Ascending aorta (tissue), 2 donors: ENCODE data around the gene C1S. TPM values are rescaled to one million over a fixed set of nuclear protein-coding genes. Genes with fewer than 3 reads are reported as not detected.
A peak's percentile ranks its signal among the peaks of the same experiment; 100 is the strongest.

Experiments
- DNase-seq, 2 donors: peaks; one replicate each; pipeline ENCODE4 v3.0.0-alpha.2; 2019; ENCODE audit warnings: low spot score in 2 of 2
- H3K27ac ChIP-seq, 2 donors: fragments of 200-600 bp; sonication (generic); one replicate each; pipeline ENCODE4 v1.5.1; 2016 to 2017; ENCODE audit warnings: mild to moderate bottlenecking in 1 of 2
- H3K27me3 ChIP-seq: fragments of 200-600 bp; sonication (generic); one replicate; pipeline ENCODE4 v1.5.1; 2017
- H3K36me3 ChIP-seq, 2 donors: fragments of 200-600 bp; sonication (generic); one replicate each; pipeline ENCODE4 v1.5.1; 2016
- H3K4me1 ChIP-seq, 2 donors: fragments of 200-600 bp; sonication (generic); one replicate each; pipeline ENCODE4 v1.5.1; 2016 to 2017; ENCODE audit warnings: mild to moderate bottlenecking in 1 of 2
- H3K4me3 ChIP-seq, 2 donors: fragments of 200-600 bp; sonication (generic); one replicate each; pipeline ENCODE4 v1.5.1; 2016 to 2017; ENCODE audit warnings: mild to moderate bottlenecking in 1 of 2
- H3K9me3 ChIP-seq, 2 donors: fragments of 200-600 bp; sonication (generic); one replicate each; pipeline ENCODE4 v1.5.1; 2016
- CTCF ChIP-seq, 3 experiments: fragments of 200-600 bp in 2 of 3; fragments of 450-650 bp in 1 of 3; sonication (generic) in 2 of 3; IDR thresholded peaks; one replicate each; pipeline ENCODE4 v1.5.1; 2016 to 2019; ENCODE audit warnings: antibody characterized with exemption in 3 of 3, mild to moderate bottlenecking in 1 of 3, moderate library complexity in 1 of 3
- intact Hi-C: fragments of 100-400 bp; cut with DNase I; formaldehyde crosslinking; loops from one replicate; pipeline ENCODE4 v1.15.1; 2023
- total RNA-seq: library from RNA; depleted of rRNA; stranded (reverse); fragments of >200 nt; gene quantifications from one replicate; pipeline ENCODE4 v1.1.0, GENCODE V29; 2016

C1S gene
- total RNA-seq, 1 donor from 2014 or later: 273 TPM

GRCh38 chr12:7016958-7017571, 43.5 kb upstream of the C1S start:
- Histone ChIP-seq H3K36me3 (no peaks in the 10 kb centered on the region), H3K27me3 (no peaks in the 10 kb centered on the region), H3K9me3 (no peaks in the 10 kb centered on the region), H3K4me1 (peaks cover 5% of the 10 kb centered on the region in 2 donors), H3K27ac (peak overlapping the region; percentile 87 to 92), H3K4me3 (peak overlapping the region; percentile 66 to 73)
- TF ChIP-seq CTCF (IDR thresholded peaks at IDR 0.05): no peak
- DNase-seq: no peak
- intact Hi-C loops: loop anchor here (5.0 kb wide), 2 partner anchors 75 to 90 kb away; partner anchors contain the start of genes ATN1 and C1R

- intact Hi-C loops: loop anchor here (1.0 to 5.0 kb wide), 6 partner anchors 48 to 170 kb away; partner anchors contain the start of genes ATN1, C12orf57, C1R and C1RL
- DNase-seq: no peak
- Histone ChIP-seq H3K4me1 (peaks cover 5% of the 10 kb centered on the region in 2 donors), H3K36me3 (no peaks in the 10 kb centered on the region), H3K4me3 (peak overlapping the region; percentile 66 to 73), H3K27ac (peak overlapping the region; percentile 87 to 92), H3K9me3 (no peaks in the 10 kb centered on the region), H3K27me3 (no peaks in the 10 kb centered on the region)
- no peak for TF ChIP-seq CTCF (IDR thresholded peaks at IDR 0.05)
Observed at GRCh38 chr12:7017870-7018349, 42.6 kb upstream of the C1S start.

DNA sequence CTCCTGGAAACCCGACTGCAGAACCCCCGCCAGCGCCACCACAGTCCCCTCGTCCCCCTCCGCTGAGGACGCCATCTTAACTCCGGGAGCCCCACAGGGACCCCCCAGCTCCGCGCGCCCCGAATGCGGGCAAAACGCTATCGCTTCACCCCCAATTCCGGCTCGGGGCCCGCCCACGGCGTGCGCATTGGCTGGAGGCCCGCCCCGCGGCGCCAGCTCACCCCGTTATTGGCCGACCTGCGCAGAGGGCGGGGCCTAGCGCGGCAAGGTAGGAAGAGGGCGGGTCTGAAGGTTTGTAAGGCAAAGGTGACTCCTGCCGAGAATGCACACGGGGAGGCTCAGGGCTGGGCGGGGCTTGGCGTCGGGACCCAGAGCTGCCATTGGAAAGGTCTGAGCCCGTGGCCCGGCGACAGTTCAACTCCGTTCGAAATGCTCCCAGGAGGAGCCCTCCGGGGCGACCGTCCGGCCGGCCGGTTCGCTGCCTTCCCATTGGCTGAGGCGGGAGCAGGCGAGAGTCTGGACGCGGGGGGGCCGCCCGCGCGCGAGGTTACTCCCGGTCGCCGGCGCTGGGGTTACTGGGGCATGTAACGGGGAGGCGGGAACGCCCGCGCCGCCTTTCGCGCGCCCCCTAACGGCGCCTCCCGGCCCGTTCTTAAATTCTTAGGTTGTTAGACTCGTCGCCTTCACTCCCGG, 42.0 kb upstream of the C1S start, which contains the start of gene LPCAT3:
Gene LPCAT3 (minus strand): TSS at position 127 of the 693 bp plus-strand sequence. CDS start 52 bp downstream, at position 75.
- Histone ChIP-seq H3K27me3 (no peaks in the 10 kb centered on the region), H3K4me1 (peaks cover 5% of the 10 kb centered on the region in 2 donors), H3K36me3 (no peaks in the 10 kb centered on the region), H3K27ac (peak within 1 kb of the TSS; percentile 87 to 92), H3K9me3 (no peaks in the 10 kb centered on the region), H3K4me3 (peak within 1 kb of the TSS; percentile 66 to 73)
- intact Hi-C loops: loop anchor here (1.0 to 5.0 kb wide), 7 partner anchors 42 to 170 kb away; partner anchors contain the start of genes ATN1, C12orf57, C1R and C1RL
- peak; percentile 83 to 92 (median 90) for TF ChIP-seq CTCF (IDR thresholded peaks at IDR 0.05)
- peak; percentile 92 to 99 for DNase-seq

GRCh38 chr12:7019043-7019569, 41.4 kb upstream of the C1S start:
- H3K4me3 ChIP-seq: peak overlapping the region; percentile 66 to 73
- peaks cover 5% of the 10 kb centered on the region in 2 donors for H3K4me1 ChIP-seq
- no peak for DNase-seq
- no peaks in the 10 kb centered on the region for H3K27me3 ChIP-seq
- H3K9me3 ChIP-seq: no peaks in the 10 kb centered on the region
- H3K27ac ChIP-seq: peak overlapping the region; percentile 87 to 92
- intact Hi-C loops: loop anchor here (1.0 to 5.0 kb wide), 5 partner anchors 41 to 92 kb away; partner anchors contain the start of genes ATN1, C12orf57, C1R and C1RL
- TF ChIP-seq CTCF (IDR thresholded peaks at IDR 0.05): no peak
- H3K36me3 ChIP-seq: no peaks in the 10 kb centered on the region

- intact Hi-C loops: no loop called here
- H3K36me3 ChIP-seq: no peaks in the 10 kb centered on the region
- no peak for TF ChIP-seq CTCF (IDR thresholded peaks at IDR 0.05)
- H3K9me3 ChIP-seq: no peaks in the 10 kb centered on the region
- no peak overlapping the region for H3K4me3 ChIP-seq
- no peak for DNase-seq
- peaks cover 5% of the 10 kb centered on the region in 2 donors for H3K4me1 ChIP-seq
- no peaks in the 10 kb centered on the region for H3K27me3 ChIP-seq
- H3K27ac ChIP-seq: no peak overlapping the region
Observed at GRCh38 chr12:7021956-7022355, 38.6 kb upstream of the C1S start.
